Loucy (cell line): ENCODE data around the gene CEP83.

ENCODE experiments used
- H2AFZ ChIP-seq: fragments of 200-600 bp; sonication (generic); 2 replicates; pipeline ENCODE4 v1.6.0; 2016; ENCODE audit warnings: antibody characterized with exemption, mild to moderate bottlenecking, low read length, moderate library complexity
- H3F3A ChIP-seq: fragments of 200-600 bp; 2 replicates; pipeline ENCODE4 v1.6.0; 2016; ENCODE audit warnings: antibody characterized with exemption, low read depth, mild to moderate bottlenecking
- H3K27me3 ChIP-seq: fragments of 200-600 bp; sonication (generic); 2 replicates; pipeline ENCODE4 v1.6.1; 2014; ENCODE audit warnings: low read length, mild to moderate bottlenecking; ENCODE audit not compliant: insufficient read depth, poor library complexity, severe bottlenecking
- H3K36me3 ChIP-seq: fragments of 200-600 bp; sonication (generic); 2 replicates; pipeline ENCODE4 v1.6.1; 2016; ENCODE audit warnings: low read length; ENCODE audit not compliant: insufficient read depth
- H3K4me1 ChIP-seq: fragments of 200-600 bp; sonication (generic); 2 replicates; pipeline ENCODE4 v1.5.1; 2014; ENCODE audit warnings: low read length, mild to moderate bottlenecking; ENCODE audit not compliant: insufficient read depth, poor library complexity, severe bottlenecking
- H3K4me2 ChIP-seq: fragments of 200-600 bp; sonication (generic); 2 replicates; pipeline ENCODE4 v1.6.0; 2014; ENCODE audit warnings: antibody characterized with exemption, low read length, low read depth, mild to moderate bottlenecking; ENCODE audit not compliant: poor library complexity, severe bottlenecking
- H3K4me3 ChIP-seq: fragments of 200-600 bp; sonication (generic); 2 replicates; pipeline ENCODE4 v1.5.1; 2014; ENCODE audit warnings: low read length, mild to moderate bottlenecking, mixed read lengths; ENCODE audit not compliant: poor library complexity, severe bottlenecking
- H3K79me2 ChIP-seq: fragments of 200-600 bp; sonication (generic); 2 replicates; pipeline ENCODE4 v1.6.1; 2014; ENCODE audit warnings: low read length; ENCODE audit not compliant: insufficient read depth
- H3K9ac ChIP-seq: fragments of 200-600 bp; sonication (generic); 2 replicates; pipeline ENCODE4 v1.6.0; 2014; ENCODE audit warnings: mild to moderate bottlenecking, low read depth, low read length, moderate library complexity; ENCODE audit not compliant: poor library complexity, severe bottlenecking
- H3K9me2 ChIP-seq: fragments of 200-600 bp; sonication (generic); replicated peaks from 2 replicates; pipeline ENCODE4 v1.6.1; 2016; ENCODE audit warnings: low read depth, low read length, mixed read lengths
- H3K9me3 ChIP-seq: fragments of 200-600 bp; sonication (generic); 2 replicates; pipeline ENCODE4 v1.6.1; 2014; ENCODE audit warnings: mild to moderate bottlenecking, antibody characterized with exemption, low read length, low read depth; ENCODE audit not compliant: insufficient read depth
- H4K20me1 ChIP-seq: fragments of 200-600 bp; sonication (generic); 2 replicates; pipeline ENCODE4 v1.6.0; 2014; ENCODE audit warnings: antibody characterized with exemption, low read length, mild to moderate bottlenecking; ENCODE audit not compliant: insufficient read depth, poor library complexity, severe bottlenecking
- CTCF ChIP-seq: fragments of 200-600 bp; sonication (generic); conservative IDR thresholded peaks from 2 replicates; pipeline ENCODE4 v1.5.1; 2014; ENCODE audit warnings: mild to moderate bottlenecking, antibody characterized with exemption, low read length
- EZH2phosphoT487 ChIP-seq: fragments of 200-600 bp; IDR thresholded peaks from 2 replicates; pipeline ENCODE4 v1.6.1; 2018; ENCODE audit warnings: antibody characterized with exemption, mild to moderate bottlenecking, moderate library complexity, borderline replicate concordance

CEP83 gene

GRCh38 chr12:94260017-94260416 is 199.7 kb downstream of the CEP83 start:
- Histone ChIP-seq H3K9me2 (no peaks in the 10 kb centered on the region), H3K9me3 (no peaks in the 10 kb centered on the region), H4K20me1 (no peaks in the 10 kb centered on the region), H3K27me3 (no peaks in the 10 kb centered on the region), H3K9ac (no peak overlapping the region), H3K4me2 (no peak overlapping the region), H3F3A (no peaks in the 10 kb centered on the region), H3K36me3 (peaks cover 22% of the 10 kb centered on the region; the same call in 1 of the 2 replicates), H3K4me3 (no peak overlapping the region), H2AFZ (no peak overlapping the region), H3K79me2 (no peaks in the 10 kb centered on the region), H3K4me1 (peaks cover 23% of the 10 kb centered on the region)
- no peak for TF ChIP-seq EZH2phosphoT487

- H3K9ac ChIP-seq = no peak overlapping the region
- no peaks in the 10 kb centered on the region for H3K9me3 ChIP-seq
- peaks cover 24% of the 10 kb centered on the region; the same call in 1 of the 2 replicates for H3K36me3 ChIP-seq
- H4K20me1 ChIP-seq = no peaks in the 10 kb centered on the region
- no peak overlapping the region for H3K4me2 ChIP-seq
- H3K27me3 ChIP-seq = no peaks in the 10 kb centered on the region
- no peak overlapping the region for H3K4me3 ChIP-seq
- H3K4me1 ChIP-seq = peaks cover 16% of the 10 kb centered on the region
- TF ChIP-seq EZH2phosphoT487 (no peak), CTCF (no peak)
- H3K79me2 ChIP-seq = no peaks in the 10 kb centered on the region
- no peaks in the 10 kb centered on the region for H3F3A ChIP-seq
- H2AFZ ChIP-seq = no peak overlapping the region
- no peaks in the 10 kb centered on the region for H3K9me2 ChIP-seq
Measured at GRCh38 chr12:94258593-94258992, 201.1 kb downstream of the CEP83 start.
